Left renal cortex interstitium (tissue), 4 donors: Measurements from ENCODE around the gene GNGT1. TPM values are rescaled to one million over a fixed set of nuclear protein-coding genes. Genes with fewer than 3 reads are reported as not detected.

Source experiments
- DNase-seq, 4 donors: peaks; one replicate each; pipeline ENCODE4 v3.0.0-alpha.2; 2013; ENCODE audit warnings: low read depth in 4 of 4, low spot score in 2 of 4, missing footprints in 1 of 4
- polyA plus RNA-seq, 4 donors: library from polyadenylated mRNA; unstranded; fragments of 120-200 nt; gene quantifications; one replicate each; pipeline ENCODE4 v1.2.1, GENCODE V29; 2013; ENCODE audit not compliant: insufficient read length in 4 of 4

GNGT1 gene
- polyA plus RNA-seq, 4 donors = 0.11 to 0.27 (median 0.20) TPM

DNA sequence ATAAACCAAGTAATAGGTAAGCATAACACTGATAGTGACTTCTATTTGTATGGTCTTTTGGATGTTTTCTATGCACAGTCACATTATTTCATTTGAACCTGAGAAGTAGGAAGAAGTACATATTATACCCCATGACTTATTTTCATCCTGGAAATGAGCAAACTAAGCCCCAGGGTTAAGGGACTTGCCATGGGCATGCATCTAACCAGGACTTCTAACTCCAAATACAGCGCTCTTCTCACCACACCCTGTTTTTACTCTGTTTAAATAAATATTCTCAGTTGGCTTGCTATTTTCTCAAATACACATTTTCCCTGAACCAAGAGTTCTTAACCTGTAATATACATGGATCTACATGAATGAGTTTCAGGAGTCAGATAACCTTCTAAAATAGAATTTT, 31.5 kb downstream of the GNGT1 start:
- no peak for DNase-seq

DNA sequence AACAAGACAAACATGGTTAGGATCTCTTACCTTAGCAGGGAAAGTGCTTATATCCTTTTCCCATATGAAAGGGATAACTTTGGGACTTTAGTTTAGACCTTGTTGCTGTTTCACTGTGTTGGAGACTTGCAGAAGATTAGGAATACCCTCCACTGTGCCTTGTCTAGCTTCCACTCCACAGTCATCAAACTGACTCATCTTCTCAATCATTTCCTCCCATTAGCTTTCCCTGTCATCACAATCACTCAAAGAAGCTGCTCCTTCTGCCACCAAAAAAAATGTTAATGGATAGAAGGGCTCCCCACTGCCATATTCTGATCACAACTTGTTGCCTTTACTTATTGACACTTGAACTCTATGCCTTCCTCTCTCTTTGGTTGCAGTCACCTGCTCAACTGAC, 31.9 kb downstream of the GNGT1 start:
- no peak for DNase-seq

DNA sequence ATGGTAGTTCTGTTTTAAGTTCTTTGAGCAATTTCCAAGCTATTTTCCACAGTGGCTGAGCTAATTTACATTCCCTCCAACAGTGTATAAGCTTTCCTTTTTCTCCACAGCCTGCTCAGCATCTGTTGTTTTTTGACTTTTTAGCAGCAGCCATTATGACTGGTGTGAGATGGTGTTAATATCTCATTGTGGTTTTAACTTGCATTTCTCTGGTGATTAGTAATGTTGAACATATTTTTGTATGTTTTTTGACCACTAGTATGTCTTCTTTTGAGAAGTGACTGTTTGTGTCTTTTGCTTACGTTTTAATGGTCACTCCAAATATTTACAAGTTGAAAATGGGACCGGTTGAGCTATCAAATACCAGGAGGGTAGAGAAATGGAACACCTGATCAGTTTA, 35.6 kb downstream of the GNGT1 start:
- no peak for DNase-seq

DNA sequence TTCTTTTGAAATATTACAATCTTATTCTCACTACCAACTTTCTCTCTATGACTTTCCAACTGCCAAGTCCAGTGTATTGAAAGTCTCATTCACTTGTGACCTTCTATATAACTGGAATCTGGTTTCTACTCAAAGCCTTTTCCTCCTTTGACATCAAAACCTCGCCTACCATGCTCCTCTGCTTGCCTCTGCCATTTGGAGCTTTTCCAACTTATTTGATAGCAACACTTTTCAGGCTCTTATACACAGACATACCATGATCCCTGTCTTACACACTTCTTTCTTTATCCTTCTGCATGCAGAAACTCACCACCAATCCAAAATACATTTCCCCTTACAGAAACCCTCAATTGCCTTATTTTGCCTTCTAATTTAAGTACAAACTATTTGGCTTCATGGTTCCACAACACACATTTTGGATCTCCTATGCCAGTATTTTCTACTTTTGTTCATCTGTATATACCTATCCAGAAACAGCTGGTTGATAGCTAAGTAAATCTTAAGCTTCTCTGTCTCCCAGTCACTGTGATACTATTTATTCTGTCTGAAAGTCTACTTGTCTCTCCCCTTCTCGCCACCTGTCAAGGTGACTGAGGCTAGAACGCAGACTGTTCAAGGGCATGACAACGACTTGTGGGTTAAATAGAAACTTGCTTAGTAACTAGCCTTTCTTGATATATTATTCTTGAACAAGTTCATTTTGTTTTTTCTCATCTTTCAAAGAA, 37.6 kb downstream of the GNGT1 start:
- DNase-seq = no peak

GRCh38 chr7:93944673-93945072, 38.3 kb downstream of the GNGT1 start:
- no peak for DNase-seq

- no peak for DNase-seq
These were observed 38.7 kb downstream of the GNGT1 start for GRCh38 chr7:93945083-93945482.

GRCh38 chr7:93945756-93946535, 39.6 kb downstream of the GNGT1 start:
- no peak for DNase-seq

DNA sequence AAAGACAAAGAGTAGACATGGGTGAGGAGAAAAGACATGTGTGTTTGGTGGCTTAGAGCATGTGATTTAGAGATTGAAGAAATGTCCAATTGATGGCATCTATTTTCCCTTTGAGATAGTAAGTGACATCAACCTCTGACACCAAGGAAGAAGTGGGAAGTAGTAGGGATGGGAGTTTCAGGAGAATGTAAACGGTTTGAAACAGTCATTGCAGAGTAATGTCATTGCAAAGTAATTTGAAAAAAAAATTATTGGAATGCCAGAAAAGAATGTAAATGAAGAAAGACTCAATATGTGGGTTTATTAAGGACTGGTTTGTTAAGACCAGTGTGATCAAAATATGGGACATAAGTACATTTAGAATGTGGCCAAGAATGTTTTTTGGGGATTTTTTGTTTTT, 41.7 kb downstream of the GNGT1 start:
- no peak for DNase-seq

- no peak for DNase-seq
These were observed 42.5 kb downstream of the GNGT1 start for GRCh38 chr7:93948873-93949272.

- no peak for DNase-seq
These were observed 43.1 kb downstream of the GNGT1 start for GRCh38 chr7:93949423-93949822.

DNA sequence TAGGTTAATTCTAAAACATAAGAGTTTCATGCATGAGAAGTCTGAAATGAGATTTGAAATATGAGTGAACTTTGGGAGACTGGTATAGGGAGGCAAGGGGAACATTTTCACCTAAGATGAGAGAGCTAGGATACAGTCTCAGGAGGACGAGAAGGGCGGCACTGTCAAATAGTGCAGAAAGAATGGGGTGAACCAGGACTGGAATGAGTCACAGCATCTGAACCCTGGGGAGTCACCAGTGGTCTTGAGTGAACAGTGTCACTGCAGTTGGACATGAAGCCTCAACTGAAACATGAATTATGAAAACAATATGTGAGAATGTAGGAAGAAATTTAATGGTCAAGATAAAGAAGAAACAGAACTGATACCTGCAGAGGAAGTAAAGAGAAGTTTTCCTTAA, 48.9 kb downstream of the GNGT1 start:
- no peak for DNase-seq

GRCh38 chr7:93957767-93958166, 51.4 kb downstream of the GNGT1 start:
- DNase-seq = no peak

GRCh38 chr7:93958216-93958615, 51.8 kb downstream of the GNGT1 start:
- no peak for DNase-seq

- no peak for DNase-seq
These were observed 52.3 kb downstream of the GNGT1 start for GRCh38 chr7:93958651-93959050.

Other genes with a start within 250 kb of the GNGT1 start
- 10 to 100 TPM in 3 of 4 donors, 1 to 10 TPM in 1; 8.3 to 14.4 (median 13.1) TPM for gene TFPI2, start 15.8 kb upstream of the GNGT1 start, polyA plus RNA-seq
- 10 to 100 TPM; 28.7 to 59.4 (median 42.3) TPM for gene GNG11, start 15.2 kb downstream of the GNGT1 start, polyA plus RNA-seq
- 10 to 100 TPM; 38.3 to 52.4 (median 50.1) TPM for gene BET1, start 97.8 kb downstream of the GNGT1 start, polyA plus RNA-seq